Measurements from ENCODE around the gene ETV5.

DNA sequence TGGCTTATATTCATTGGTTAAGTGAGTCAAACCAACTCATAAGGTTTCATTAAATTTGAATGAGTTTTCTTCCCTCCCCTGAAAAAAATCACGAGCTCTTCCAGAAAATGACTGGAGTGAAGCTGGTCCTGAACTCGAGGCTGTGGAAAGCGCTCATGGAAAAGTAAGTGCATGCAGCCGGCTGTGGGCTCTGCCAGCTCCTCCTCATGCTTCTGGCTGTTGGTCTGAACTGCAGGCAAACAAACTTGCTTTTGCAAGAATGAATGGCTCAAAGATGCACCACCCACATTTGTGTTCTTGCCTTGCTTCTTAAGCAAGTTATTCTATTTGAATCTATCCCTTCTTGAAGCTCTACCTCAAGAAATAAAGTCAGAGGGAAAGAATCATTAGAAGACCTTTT, 6.2 kb downstream of the ETV5 start:
- TF ChIP-seq, protein P1, sequence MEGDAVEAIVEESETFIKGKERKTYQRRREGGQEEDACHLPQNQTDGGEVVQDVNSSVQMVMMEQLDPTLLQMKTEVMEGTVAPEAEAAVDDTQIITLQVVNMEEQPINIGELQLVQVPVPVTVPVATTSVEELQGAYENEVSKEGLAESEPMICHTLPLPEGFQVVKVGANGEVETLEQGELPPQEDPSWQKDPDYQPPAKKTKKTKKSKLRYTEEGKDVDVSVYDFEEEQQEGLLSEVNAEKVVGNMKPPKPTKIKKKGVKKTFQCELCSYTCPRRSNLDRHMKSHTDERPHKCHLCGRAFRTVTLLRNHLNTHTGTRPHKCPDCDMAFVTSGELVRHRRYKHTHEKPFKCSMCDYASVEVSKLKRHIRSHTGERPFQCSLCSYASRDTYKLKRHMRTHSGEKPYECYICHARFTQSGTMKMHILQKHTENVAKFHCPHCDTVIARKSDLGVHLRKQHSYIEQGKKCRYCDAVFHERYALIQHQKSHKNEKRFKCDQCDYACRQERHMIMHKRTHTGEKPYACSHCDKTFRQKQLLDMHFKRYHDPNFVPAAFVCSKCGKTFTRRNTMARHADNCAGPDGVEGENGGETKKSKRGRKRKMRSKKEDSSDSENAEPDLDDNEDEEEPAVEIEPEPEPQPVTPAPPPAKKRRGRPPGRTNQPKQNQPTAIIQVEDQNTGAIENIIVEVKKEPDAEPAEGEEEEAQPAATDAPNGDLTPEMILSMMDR (IDR thresholded peaks at IDR 0.05; ENCODE audit: low read depth, low read length), result no peak
- no peak for TF ChIP-seq EZH2phosphoT487 (IDR thresholded peaks at IDR 0.05; ENCODE audit: low read depth)

Data from OCI-LY3 (cell line).